ENCODE measurements around the gene MTMR3.
A peak's percentile ranks its signal among the peaks of the same experiment; 100 is the strongest.

MTMR3 gene

GRCh38 chr22:29871684-29872083 lies 11.3 kb upstream of the MTMR3 start:
- no peak for DNase-seq

DNA sequence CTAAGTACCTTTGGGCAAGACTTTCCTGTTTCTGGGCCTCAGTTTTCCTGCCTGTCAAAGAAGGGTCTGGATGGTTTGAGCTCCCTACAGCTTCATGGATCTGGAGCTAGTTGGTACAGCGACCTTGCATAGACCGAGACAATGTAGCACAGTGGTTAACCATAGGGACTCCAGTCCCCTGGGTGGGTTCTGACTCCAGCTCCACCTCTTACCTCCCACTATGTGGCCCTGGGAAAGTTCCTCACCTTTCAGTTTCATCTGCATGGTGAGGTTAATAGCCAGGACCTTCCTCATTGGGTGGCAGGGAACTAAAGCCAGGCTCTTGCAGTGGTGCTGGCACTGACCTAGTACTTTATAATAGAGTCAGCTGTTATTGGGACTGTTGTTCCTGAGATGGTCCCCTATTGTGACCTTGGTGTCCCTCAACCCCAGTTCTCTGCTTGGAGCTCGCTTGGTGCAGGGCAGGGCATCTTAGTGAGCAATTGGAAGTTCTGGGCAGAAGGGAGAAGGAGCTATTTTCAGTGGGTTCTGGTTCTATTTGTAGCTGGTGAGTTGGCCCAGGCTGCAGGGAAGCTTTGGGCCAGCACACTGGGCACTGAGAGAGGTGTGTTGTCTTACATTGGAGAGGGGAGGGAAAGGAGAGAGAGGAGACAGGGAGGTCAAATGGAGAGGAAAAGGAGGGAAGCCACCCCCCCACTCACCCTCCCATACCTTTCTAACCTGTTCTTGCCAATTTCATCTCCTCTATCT lies 10.7 kb upstream of the MTMR3 start:
- no peak for DNase-seq

DNA sequence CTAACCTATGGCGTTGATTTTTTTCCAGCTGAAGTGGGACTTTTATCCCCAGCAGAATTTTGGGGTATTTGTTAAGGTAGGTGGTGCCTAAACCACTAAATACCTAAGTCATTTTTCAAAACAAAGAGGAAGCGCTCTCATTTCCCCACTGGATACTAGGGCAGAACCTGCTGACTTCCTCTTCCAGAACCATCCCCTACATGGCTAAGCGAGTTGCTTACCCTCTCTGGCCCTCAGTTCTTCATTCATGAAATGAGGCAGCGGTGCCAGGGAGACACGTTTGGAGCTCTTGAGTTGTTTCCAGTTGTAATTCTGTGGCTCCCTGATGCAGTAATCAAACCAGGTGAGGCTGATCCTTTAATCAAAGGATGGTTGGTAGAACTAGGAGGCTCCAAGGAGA lies 10.0 kb upstream of the MTMR3 start:
- no peak for DNase-seq

DNA sequence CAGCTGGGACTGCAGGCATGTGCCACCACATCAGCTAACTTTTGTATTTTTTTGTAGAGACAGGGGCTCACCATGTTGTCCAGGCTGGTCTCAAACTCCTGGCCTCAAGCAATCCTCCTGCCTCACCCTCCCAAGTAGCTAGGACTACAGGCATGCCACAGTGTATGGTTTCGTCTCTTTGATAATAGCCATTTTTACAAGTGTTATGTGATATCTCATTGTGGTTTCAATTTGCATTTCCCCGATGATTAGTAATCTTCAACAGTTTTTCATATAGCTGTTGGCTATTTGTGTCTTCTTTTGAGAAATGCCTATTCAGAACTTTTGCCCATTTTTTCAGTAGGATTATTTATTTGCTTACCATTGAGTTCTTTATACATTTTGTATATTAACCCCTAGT lies 9.0 kb upstream of the MTMR3 start:
- no peak for DNase-seq

DNA sequence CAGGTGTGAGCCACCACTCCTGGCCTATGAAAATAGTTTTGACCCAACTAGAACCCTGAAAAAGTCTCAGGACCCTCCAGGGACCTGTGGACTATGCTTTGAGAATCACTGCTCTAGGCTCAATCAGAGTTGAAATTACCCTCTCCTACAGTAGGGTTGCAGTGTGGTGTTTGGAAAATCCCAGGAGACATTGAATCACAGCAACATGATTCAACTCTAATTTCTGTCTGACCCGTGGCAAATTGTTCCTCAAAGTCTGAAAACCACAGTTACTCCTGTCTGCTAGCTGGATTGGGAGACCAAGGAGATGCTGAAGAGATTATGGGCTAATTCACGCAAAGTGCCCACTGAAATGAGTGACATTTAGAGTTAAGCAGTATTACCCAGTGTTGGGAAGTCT lies 5.4 kb upstream of the MTMR3 start:
- no peak for DNase-seq

DNA sequence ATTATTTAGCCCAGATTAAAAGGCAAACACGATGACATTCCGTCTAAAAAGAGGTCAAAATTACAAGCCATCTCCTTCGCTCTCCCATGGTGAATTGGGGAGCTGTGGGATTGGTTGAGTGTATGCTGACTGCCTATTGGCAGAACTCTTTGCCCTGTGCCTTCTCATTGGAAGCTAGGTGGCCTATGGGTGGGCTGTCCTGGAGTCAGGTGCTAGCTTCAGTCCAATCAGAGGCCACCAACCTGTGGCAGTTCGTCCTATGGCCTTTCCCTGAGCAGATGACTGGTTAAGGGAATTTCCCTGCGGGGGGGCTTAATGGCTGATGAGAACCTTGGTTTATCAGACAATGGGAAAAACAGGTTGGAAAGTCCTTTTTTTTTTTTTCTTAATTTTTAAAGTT lies 3.2 kb upstream of the MTMR3 start:
- DNase-seq: no peak

GRCh38 chr22:29882716-29883044 lies 294 bp upstream of the MTMR3 start:
- DNase-seq: no peak

- DNase-seq: no peak
These were observed 762 bp downstream of the MTMR3 start for GRCh38 chr22:29883775-29884097.

DNA sequence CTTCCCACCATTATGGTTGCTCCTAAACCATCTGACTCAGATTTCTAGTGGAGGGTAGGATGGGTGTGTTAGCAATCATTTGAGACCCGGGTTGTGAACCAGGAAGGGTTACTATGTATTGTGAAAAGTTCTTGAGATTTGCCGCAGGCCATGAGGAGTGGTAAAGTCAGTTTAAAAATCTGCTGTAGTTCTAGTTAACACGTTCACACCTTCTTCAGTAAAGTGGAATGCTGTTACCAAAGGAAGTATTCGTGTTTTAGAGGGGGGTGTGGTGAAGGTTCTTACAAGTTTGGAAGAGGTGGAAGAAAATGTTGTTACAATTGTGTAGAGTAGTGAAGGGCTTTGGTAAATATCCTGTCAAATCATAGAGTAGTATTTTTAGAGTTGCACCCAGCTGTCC lies 2.6 kb downstream of the MTMR3 start:
- no peak for DNase-seq

GRCh38 chr22:29886596-29886995 lies 3.6 kb downstream of the MTMR3 start:
- DNase-seq: no peak

DNA sequence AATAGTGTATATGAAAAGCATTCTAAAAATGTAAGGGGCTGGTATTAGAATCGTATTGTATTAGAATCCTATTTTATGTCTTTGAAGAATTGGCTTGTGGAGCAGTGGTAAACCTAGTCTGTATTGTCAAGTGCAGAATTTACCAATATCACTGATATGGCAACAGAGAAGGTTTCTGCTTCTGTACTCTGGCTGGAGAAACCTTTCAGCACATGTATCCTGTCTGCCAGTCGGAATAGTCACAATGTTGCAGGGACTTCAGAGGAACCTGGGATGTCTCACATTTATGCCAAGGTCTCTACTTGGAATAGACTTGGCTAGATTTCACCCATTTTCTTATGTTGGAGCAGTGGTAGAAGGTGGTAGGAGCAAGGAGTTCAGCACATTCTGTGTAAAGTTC lies 4.4 kb downstream of the MTMR3 start:
- no peak for DNase-seq

GRCh38 chr22:29890760-29891159 lies 7.8 kb downstream of the MTMR3 start:
- DNase-seq: no peak

DNA sequence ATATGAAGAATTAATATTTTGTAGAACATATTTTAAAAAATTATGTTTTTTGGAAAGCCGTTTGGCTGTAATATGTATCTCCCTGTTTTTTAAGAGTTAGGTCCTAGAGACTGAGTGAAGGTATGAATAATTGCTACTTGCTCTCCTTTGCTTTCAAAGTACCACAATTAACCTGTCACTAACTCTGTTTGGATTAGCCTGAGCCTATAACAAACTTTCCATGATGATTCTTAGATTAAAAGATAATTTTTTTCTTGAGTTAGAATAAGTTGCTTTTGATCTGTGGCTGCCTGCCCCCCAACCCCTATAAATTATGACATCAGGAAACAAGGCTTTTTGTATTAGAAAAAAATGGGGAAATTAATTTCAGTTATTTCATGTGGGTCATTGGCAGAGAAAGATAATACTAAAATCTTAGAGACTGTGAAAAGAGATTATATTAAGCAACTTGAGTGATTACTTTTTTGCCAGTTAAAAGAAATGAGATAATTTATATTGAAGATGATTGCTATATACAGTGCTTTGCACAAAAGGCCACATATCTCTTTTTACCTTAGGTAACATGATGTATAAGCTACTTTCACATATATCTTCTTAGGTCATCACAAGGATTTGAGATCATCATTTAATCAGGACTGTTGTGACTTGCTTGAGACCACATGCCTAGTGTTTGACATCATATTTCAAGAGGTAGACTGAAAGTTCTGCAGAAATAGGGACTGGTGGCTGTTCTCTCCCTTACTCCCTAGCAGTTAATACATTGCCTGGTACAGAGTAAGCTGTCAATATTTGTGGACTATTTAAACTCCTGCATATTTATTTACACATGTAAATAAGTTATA lies 9.6 kb downstream of the MTMR3 start:
- no peak for DNase-seq

- DNase-seq: no peak
These were observed 18.4 kb downstream of the MTMR3 start for GRCh38 chr22:29901354-29901753.

GRCh38 chr22:29903371-29903770 lies 20.4 kb downstream of the MTMR3 start:
- no peak for DNase-seq

DNA sequence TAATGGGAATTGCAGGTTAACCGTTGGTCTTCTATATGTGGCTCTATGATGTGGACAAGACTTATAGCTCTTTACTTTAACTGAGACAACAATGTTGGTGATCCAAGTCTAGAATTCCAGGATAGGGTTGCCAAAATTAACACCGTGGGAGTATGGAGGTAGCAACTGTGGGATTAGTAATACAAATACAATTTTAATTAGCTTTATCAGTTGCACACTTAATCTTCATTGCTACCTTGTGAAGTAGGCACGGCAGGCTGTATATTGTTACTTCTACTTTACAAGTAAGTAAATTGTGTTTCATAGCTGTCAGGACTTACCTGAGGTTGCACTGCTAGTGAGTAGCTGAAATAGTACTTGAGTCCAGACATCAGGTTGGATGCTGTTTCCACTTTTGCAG lies 21.0 kb downstream of the MTMR3 start:
- no peak for DNase-seq

DNA sequence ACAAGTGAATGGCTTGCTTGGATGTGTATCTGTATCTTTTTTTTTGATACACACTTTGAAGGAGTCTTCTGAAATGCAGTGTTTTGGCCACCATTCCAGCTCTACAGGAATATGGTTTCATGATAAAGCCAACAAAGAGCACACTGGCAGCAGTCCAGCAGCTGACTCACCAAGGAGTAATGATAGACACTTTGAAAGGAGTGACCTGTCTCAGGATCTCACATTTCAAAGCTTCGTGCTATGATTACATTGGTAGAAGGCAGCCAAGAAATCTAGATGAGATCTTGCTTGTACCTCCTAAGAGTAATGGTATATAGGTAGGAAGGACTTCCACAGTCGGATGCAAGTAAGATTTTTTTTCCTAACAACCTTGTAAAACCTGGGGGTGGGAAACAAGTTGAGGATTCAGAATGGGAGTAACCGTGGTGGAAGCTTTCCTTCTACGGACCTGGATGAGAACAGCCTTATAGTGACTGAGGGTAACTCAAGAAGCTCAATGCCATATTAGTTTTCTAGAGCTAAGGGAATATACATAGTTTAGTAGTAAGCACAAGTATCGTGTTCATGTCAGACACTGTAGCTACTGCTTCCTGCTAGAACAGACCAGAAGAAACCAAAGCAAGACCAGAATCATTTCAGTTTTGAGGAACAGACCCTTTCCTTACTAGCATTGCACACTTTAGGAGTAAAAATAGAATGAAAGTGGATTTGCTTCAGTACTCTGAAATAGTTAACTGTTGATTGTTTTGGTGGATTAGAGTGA lies 25.0 kb downstream of the MTMR3 start:
- DNase-seq: peak; percentile 83

DNA sequence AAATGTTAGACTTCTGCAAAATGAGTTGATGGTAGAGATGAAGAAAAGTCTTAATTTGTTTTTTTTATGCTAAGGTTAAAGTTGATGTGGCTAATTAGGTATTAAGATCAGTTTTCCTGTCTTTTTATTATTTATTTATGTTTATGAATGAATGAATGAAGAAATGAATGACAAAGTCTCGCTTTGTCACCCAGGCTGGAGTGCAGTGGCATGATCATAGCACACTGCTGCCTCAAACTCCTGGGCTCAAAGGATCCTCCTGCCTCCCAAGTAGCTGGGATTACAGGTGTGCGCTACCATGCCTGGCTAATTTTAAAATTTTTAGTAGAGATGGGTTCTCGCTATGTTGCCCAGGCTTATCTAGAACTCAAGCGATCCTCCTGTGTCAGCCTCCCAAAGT lies 29.2 kb downstream of the MTMR3 start:
- DNase-seq: no peak

DNA sequence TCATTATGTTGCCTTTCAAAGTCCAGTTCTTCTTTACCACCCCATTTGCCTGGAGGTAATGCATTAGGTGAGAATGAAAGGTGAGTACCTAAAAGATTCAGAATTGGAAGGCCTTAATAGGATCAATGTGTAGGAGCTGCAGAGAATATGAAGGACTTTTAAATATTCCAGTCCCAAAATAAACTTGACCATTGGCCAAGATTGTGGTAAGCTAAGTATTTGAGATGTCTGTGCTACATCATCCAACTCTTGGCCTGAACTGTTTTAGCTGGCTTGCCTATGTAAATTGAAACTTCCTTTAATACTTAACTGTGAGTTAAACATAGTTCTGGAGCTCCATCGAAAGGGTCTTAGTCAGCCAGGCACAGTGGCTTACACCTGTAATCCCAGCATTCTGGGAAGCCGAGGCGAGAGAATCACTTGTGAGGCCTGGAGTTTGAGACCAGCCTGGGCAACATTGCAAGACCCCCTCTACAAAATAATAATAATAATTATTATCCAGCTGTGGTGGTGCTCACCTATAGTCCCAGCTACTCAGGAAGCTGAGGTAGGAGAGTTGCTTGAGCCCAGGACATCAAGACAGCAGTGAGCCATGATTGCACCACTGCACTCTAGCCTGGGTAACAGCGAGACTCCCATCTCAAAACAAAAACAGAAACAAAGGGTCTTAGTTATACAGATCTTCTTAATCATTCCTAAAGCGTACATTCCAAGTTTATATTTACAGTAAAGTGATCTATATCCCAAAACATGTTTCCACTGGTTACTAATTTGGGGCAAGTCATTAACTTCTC lies 29.8 kb downstream of the MTMR3 start:
- DNase-seq: no peak

- no peak for DNase-seq
These were observed 31.2 kb downstream of the MTMR3 start for GRCh38 chr22:29914165-29914564.

- DNase-seq: no peak
These were observed 32.1 kb downstream of the MTMR3 start for GRCh38 chr22:29914991-29915533.

DNA sequence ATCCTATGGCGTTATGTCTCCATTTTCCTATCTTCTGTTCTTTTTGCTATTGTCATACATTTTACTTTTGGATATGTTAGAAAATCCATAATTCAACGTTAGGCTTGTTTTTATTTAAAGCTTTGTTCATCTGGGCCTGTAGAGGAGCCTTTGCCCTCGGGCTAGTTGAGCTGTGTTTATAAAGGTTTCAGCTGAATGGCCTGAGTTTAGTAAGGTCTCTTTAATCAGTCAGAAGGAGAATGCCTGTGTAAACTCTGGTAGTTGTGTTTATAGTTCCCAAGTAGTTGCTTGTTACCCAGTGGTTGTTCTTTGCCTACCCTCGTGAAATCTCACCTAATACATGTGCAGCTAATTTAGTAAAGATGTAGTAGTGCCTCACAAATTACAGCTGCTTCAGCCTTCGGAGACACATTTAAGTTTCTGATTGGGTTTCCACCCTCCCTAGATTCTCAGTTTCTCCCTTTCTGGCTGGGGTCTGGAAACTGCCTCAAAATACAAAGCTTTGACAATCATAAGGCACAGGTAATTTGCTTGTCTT lies 33.1 kb downstream of the MTMR3 start:
- DNase-seq: no peak

Measured in COR-L47 (cell line).